Left colon (tissue), 2 donors: ENCODE data around the gene EMX2. TPM values are rescaled to one million over a fixed set of nuclear protein-coding genes. Genes with fewer than 3 reads are reported as not detected.
"Not testable (repeated sequence)": the region's sequence is repeated elsewhere in the genome, so short reads cannot be mapped to it uniquely, and the experiment has no call there.

ENCODE experiments used
- ATAC-seq: fragments of 200-7000 bp; cut with Tn5 transposase; one replicate; pipeline ENCODE4 v1.9.1; 2020; ENCODE audit warnings: mild to moderate bottlenecking, moderate library complexity
- DNase-seq, 2 donors: peaks; one replicate each; pipeline ENCODE4 v3.0.0-alpha.2; 2020
- intact Hi-C, 2 donors: fragments of 100-400 bp; cut with DNase I in 1 of 2; cut with micrococcal nuclease in 1 of 2; formaldehyde crosslinking; loops; one replicate each; pipeline versions ENCODE4 v1.11.2 to v1.14.0; 2022; cut with DNase I, micrococcal nuclease
- long read RNA-seq: library from polyadenylated mRNA; unstranded; transcript quantifications from one replicate; pipeline ENCODE4 v2.0.0, GENCODE V29; 2021
- total RNA-seq, 2 donors: library from RNA; stranded (reverse); fragmentation: NEBNext Ultra II Directional; extraction: Animal tissue kit (Norgen Biotek cat#: 25700); gene quantifications; one replicate each; pipeline ENCODE4 v1.2.1, GENCODE V29; 2021
- donor health status: DM: no; HTN: no; CAD: no.
- donor health status: DM: yes; HTN: yes; CAD: no.

EMX2 gene
- under 1 TPM in 1 of 2 donors, not detected in 1; 0.31 TPM for total RNA-seq
- long read RNA-seq, result 0 reads

DNA sequence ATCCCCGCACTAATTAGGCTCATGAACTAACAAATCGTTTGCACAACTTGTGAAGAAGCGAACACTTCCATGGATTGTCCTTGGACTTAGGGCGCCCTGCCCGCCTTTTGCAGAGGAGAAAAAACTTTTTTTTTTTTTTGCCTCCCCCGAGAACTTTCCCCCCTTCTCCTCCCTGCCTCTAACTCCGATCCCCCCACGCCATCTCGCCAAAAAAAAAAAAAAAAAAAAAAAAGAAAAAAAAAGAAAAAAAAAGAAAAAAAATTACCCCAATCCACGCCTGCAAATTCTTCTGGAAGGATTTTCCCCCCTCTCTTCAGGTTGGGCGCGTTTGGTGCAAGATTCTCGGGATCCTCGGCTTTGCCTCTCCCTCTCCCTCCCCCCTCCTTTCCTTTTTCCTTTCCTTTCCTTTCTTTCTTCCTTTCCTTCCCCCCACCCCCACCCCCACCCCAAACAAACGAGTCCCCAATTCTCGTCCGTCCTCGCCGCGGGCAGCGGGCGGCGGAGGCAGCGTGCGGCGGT lies at the start of gene EMX2:
TSS of gene EMX2 (plus strand) at position 41 of the 519 bp plus-strand sequence. CDS start 522 bp downstream, outside the sequence.
- no peak for ATAC-seq
- no peak for DNase-seq
- intact Hi-C loops, result no loop called here

DNA sequence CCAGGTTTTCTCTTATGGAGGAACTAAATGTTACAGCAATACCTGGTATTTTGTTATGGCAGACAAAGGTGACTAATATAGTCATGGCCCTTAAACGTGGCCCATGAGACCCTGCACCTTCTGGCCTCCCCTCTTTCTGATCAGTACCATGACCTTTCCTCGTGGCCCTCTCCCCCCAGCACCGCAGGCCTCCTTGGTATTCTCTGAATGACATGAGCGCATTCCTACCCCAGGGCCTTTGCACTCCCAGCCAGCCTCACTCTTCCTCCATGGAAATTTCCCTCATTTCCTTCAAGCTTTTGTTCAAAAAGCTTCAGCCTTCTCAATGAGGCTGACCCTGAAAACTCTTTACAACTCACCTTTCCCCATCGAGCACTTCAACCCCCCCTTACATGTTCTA lies 46.5 kb upstream of the EMX2 start:
- ATAC-seq (no peak), DNase-seq (no peak)
- intact Hi-C loops, result loop anchor here in 1 of 2 donors (2.0 kb wide), 1 partner anchor 745 kb away; no protein-coding TSS in a partner anchor

DNA sequence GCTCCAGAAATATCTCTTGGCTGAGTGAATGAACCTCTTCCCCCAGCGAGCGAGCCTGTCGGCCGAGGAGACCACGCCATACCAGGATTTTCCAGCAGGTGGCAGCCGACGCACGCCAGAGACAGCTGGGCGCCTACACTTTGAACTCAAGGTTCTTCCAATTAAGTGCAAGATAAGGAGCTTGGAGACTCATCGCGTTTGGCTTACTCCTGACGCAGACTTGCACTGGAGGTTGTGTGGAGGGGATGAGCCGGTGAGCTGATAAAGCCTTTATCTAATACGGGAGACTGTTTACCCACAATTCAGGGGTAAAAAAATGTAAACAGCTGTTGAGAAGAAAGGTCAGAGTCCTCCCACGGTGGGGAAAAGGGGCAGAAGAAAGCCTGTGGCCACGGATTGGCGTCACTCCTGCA lies 45.9 kb upstream of the EMX2 start:
- DNase-seq (peak; percentile 53 to 79), ATAC-seq (peak; percentile 97)
- intact Hi-C loops, result loop anchor here in 1 of 2 donors (2.0 kb wide), 1 partner anchor 744 kb away; no protein-coding TSS in a partner anchor

DNA sequence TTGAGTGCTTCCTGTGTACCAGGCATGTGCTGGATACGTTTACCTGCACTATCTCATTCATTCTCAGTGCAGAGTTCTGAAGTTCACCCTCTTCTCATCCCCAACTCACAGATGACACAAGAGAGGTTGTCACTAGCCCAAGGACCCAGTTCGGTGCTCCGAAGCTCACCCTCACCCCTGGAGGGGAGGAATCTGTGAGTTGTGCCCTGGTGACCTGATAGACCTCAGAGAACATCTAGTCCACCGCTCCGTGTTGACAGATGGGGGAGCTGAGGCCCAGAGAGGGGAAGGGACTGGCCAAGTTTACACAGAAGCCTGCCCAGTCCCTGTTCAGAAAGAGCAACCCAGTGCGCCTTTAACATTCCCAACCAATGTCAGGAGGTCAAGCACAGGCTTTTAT lies 44.8 kb upstream of the EMX2 start:
- intact Hi-C loops, result loop anchor here in 1 of 2 donors (2.0 kb wide), 1 partner anchor 743 kb away; no protein-coding TSS in a partner anchor
- no peak for DNase-seq
- no peak for ATAC-seq

DNA sequence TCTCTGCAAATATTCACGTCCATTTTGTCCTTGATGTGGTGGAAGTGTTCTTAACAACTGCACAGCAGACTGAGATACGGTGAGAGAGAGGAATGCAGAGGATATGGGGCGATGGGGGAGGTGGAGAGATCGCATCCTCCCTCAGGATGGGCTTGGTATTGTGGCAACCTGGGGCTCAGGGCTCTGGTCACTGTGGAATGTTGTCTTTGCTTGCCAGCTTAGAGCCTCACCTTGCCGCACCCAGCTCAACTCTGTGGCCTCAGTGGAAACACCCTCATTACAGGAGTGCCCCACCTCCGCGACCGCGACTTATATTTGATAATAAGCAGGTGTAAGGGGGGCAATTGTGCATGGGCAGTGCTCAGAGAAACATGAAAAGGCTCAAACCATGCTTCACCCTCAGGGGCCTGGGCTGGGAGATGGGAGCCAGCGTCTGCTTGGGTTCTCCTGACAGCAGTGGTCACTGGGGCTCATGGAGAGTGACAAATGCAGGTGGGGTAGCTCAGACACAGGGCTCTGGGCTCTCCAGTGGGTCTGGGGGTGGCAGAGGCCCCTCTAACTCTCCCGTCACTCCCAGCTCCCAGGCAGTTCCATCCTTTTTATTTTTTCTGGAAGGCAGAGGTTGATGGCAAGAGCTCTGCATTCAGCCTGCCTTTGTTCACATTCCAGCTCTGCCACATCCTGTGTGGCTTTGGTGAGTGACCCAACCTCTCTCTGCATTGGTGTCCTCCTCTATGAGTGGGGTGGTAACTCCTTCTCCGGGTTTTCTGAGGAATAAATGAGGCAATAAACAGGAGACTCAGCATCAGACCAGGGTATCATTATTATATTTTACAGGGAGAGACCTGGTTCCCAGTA lies 43.1 kb upstream of the EMX2 start:
- intact Hi-C loops, result no loop called here
- ATAC-seq (peak; percentile 53), DNase-seq (no peak)

DNA sequence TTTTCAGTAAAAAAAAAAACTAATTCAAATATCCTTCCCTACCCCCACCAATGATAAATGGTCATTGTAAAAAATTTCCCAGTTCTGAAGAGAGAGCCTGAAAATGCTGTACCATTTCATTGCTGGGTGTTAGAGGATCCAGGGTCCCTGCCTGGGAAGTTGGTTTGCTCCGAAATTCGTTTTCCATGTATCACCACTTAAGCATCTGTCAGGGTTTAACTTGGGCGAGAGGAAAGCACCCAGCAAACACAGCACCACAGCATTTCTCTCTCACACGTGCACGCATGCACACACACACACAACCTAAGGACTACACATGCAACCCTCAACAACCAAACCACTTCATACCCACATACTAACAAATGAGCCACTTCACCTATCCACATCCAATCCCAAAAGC lies 42.1 kb upstream of the EMX2 start:
- intact Hi-C loops, result no loop called here
- DNase-seq, result no peak
- no peak for ATAC-seq

DNA sequence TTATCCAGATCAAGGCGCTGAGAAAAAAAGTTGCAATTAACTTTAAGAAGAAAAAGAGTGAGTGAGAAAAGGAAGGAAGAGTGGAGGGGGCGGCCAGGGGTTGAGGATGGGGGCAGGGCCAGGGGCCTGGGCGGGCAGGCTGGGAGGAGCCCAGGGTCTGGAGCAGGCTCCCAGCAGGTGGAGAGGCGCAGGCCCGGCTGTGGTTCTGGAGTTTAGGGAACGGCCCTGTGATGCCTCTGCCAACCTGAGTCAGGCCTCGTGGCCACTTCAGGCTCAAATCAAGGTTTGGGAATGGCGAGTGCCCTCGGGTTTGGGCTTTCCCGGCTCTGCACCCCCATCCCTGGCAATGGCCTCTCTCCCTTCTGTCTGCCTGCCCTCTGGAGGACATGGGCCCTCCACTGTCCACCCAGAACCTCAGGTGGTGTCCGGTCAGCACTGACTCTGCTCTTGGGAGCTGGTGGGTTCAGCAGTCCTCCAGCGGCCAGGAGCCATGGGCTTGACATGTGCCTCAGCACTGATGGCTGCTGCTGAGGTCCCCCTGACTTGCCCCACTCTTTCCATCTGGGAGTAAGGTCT lies 41.0 kb upstream of the EMX2 start:
- DNase-seq (no peak), ATAC-seq (no peak)
- intact Hi-C loops, result no loop called here

DNA sequence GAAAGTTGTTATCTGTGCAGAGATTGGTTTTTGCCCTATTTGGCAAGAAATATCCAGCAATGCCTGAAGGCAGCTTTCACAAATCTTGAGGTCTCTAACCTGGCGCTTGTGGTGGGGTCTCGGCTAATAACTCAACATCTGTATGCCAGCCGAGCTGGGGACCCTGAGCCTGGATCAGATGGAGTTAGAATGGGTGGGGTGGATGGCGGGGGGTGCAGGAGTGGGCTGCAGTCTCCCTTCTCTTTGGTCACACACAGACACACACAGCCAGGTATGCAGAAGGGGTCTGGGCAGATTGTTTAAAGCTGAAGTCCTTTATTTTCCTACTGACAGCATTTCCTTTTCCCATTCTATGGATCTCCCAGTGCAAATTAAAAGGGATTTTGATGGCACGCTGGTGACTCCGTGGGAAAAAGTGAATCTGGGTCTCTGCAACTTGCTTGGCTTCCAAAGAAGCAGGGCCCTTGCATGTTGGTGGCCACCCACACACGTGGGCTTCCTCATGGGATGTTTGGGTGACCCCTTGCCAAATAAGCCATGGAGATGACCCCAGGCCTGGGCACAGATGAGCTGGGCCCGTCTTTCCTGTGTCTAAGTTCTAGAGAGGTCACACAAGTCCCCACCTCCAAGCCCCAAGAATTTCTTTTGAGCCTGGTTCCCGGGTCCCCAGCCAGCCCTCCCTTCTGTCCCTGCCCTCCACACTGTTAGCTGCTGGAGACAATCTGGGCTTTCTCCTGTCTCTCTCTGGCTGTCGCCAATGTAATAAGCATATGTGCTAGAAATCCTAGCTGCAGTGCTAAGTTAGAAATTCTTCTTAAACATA lies 39.9 kb upstream of the EMX2 start:
- DNase-seq, result no peak
- intact Hi-C loops, result no loop called here
- ATAC-seq, result no peak

DNA sequence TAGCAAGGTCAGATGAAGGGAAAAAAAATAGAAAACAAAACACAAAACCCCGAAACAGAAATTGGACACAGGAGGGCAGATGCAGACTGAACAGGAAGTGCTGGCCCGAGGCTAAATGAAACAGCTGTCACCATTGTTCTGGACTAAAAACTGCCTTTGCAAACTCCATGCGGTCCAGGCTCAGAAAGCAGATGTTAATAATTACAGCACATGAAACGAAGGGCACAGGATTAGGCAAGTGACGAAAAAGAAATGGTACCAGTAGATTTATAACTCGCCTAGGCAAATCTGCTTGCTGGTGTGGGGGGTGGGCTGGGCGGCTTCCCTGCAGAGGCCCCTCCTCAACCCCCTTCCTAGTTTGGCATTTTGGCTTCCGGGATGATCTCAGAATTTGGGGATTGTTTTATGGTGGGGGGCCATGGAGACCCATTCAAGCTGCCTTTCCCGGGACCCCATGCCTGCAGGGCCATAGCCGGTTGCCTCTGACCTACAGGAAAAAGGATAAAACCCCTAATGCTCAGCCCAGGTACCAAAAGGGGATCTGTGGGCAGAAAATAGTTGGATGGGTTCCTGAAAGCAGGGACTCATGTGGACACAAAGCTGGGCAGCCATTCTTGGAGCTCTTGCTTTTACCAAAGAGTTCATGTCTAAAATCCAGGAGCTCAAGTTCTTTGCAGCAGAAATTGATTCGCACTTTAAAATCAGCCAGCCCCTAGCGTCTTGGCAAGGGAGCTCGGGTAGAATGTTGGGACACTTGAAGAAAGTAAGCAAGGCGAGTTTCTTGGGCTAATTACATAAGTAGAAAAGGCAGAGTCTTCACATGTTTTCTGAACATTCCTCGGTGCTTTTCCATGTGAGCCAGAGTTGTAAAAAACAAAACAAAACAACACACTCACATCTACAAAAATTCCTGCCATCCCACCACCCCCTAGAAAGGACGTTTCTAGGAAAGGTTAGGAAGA lies 39.0 kb upstream of the EMX2 start:
- DNase-seq, result no peak
- ATAC-seq, result no peak
- intact Hi-C loops, result no loop called here

DNA sequence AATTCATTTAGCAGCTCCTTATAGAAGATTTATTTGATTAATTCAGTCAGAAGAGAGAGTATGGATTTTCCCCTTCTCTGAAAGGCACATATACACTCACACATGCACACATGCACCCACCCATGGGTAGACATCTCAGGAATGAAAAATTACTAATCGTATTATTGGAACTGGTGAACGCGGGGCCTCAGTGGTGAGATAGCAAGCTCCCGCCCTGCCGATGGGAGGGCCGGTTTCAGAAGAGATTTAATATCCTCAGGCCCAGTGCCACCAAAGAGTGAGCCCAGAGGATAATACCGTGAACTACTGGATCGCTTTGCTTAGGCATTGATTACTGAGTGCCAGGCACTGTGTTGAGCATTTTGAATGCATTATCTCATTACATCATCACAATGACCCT lies 38.0 kb upstream of the EMX2 start:
- DNase-seq (no peak), ATAC-seq (no peak)
- intact Hi-C loops, result no loop called here

DNA sequence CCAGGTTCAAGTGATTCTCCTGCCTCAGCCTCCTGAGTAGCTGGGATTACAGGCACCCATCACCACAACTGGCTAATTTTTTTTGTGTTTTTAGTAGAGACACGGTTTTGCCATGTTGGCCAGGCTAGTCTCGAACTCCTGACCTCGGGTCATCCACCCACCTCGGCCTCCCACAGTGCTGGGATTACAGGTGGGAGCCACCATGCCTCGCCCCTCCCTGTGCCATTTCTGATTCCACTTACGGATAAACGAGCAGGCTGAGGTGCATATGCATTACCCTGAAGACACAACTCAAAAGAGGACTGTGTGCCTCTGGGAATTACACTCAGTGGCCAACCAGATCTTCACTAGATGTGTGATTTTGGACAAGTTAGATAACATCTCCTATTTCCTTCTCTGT lies 35.5 kb upstream of the EMX2 start:
- ATAC-seq, intact Hi-C loops, DNase-seq: not testable (repeated sequence)

DNA sequence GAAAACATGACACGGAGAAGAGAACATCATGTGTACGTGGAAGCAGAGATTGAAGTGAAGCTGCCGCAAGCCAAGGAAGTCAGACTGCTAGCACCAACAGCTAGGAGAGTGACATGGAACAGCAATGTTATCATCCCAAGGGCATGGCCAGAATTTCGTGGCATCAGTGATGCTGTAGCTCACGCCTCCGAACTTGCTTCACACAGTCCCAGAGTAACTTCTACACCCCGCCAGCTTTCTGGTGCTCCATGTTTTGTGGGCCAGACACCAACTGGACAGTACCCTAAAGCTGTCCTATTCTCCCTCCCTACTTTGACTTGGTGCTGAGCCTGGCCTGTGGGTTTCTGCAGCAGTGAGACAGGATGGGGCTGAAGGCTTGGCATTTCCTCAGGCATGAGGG lies 33.0 kb upstream of the EMX2 start:
- intact Hi-C loops, result no loop called here
- DNase-seq (no peak), ATAC-seq (no peak)

DNA sequence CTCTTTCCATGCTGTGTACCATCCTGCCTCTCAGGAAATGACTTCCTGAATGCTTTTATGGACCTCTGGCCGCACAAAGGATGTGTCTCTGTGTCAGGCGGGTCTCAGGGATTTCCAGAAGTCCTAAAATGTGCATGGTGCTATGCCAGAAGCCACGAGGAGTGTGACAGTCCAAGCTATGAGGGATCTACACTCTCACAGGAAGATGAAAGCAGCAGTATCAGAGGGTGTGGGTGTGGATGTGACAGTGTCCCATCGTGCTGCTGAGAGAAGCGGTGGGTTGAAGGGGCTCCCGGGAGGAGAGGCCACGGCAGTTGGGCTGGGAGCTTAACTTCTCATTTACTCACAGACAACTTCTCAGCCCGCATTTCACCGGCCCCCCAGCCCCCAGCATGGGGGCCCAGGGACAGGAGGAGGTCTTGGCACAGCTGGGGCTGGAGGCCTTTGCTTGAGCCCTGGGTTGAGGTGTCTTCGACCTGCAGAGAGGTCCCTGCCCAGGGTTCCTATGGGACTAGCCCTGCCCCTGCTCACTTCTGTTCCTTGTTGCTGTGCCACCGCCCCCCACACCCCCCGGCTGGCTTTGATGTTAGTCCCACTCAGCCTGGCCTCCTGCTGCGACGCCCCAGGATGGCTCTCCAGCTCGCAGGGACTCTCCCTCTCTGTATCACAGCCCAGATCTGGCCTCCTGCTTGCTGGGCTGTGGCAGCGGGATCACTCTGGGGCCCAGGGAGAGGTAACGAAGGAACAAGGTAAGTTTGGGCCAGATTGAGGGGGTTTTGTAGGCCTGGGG lies 30.8 kb upstream of the EMX2 start:
- no peak for DNase-seq
- ATAC-seq, result no peak
- intact Hi-C loops, result no loop called here

DNA sequence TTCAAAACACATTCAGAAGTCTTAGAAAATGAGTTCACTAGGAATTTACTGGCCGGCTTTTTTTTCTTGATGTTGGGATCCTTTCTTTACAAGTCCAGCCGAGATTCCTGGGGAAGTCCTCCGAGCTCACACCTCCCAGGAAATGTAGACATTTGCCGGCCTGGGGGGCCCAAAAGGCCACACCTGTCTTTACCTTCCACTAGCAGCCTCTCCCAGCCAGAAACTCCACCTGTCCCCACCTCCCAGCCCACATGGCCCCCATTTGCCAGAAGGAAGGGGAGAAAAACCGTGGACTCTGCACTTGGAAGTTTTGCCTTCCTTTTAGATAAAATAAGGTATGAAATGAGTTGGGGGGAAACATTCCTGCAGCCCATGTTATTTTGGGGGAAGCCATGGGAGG lies 27.6 kb upstream of the EMX2 start:
- no peak for DNase-seq
- intact Hi-C loops, result no loop called here
- ATAC-seq, result no peak

DNA sequence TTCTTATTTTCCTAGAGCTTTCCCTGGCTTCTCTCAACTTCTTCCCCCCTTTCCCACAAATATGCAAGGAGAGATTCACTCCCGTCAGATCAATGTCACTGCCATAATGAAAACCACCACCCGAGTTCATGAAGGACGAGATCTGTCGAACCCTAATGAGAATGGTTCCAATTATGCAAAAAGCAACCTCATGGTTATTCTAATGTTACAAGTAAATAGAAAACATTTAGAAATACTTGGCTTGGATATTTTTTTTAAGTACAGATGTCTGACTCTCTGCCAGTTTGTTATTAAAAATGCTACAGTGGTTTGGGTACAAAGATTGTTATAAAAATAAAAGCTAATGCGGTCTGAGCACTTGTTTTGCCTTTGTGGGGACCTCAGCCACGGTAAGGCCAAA lies 25.9 kb upstream of the EMX2 start:
- no peak for ATAC-seq
- no peak for DNase-seq
- intact Hi-C loops, result no loop called here

DNA sequence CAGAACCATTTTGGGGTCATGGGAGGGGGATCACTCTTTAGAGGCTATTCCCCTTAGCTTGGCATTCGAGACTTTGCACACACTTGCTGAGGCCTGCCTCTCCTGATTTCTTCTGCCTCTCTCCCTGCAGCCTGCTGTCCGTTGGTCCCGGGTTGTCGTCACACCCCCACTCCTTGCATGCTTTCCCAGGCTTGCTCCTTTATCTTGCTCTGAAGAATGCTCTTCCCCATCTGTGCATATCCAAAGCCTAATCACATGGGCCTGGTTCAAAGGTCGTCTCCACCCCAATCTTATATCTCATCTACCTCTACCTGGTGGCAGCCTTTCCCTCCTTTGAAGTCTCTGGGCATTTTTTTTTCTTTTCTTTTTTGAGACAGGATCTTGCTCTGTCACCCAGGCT lies 24.3 kb upstream of the EMX2 start:
- intact Hi-C loops, result no loop called here
- ATAC-seq (peak; percentile 34), DNase-seq (no peak)

DNA sequence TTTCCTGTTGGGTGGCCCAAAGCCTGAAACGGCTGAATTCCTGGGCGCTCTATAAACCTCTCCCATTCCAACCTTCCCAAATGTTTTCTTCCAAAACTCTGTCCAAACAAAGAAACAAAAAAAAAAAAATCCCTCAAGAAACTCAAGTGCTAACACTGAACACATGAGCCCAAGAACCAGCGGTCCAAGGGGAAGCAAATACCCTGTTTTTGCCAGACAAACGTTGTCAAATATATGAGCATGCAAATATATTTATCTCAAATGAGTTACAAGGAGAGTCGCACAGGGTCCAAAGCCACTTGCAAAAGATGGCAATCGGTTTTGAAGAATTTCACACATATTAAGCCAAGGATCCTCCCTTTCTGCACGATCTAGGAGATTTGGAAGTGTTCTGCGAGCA lies 23.3 kb upstream of the EMX2 start:
- DNase-seq (no peak), ATAC-seq (no peak)
- intact Hi-C loops, result no loop called here
